HUES64 (cell line): ENCODE measurements around the gene TFAM.

Source experiments
- H3K27ac ChIP-seq: 2 replicates; pipeline ENCODE4 v1.7.0; 2013; ENCODE audit warnings: low read depth, low read length, inconsistent platforms
- H3K27me3 ChIP-seq: 2 replicates; pipeline ENCODE4 v1.6.1; 2013; ENCODE audit warnings: mild to moderate bottlenecking, low read length; ENCODE audit not compliant: insufficient read depth
- H3K36me3 ChIP-seq: 2 replicates; pipeline ENCODE4 v1.6.1; 2013; ENCODE audit warnings: mild to moderate bottlenecking, low read length; ENCODE audit not compliant: insufficient read depth
- H3K4me1 ChIP-seq: 2 replicates; pipeline ENCODE4 v1.6.1; 2013; ENCODE audit warnings: mild to moderate bottlenecking, low read length, moderate library complexity; ENCODE audit not compliant: insufficient read depth
- H3K4me3 ChIP-seq: 2 replicates; pipeline ENCODE4 v1.5.1; 2013; ENCODE audit warnings: mild to moderate bottlenecking, low read length, moderate library complexity
- H3K9ac ChIP-seq: 2 replicates; pipeline ENCODE4 v1.6.1; 2013; ENCODE audit warnings: mild to moderate bottlenecking, low read depth, low read length
- H3K9me3 ChIP-seq: 2 replicates; pipeline ENCODE4 v1.6.1; 2013; ENCODE audit warnings: low read depth, low read length; ENCODE audit not compliant: insufficient read depth
- WGBS: fragments of 150-250, 120-280 bp; methylation state at CpG from one replicate; pipeline ENCODE4 v1.1.7; 2013; ENCODE audit warnings: missing lambda C conversion rate; 5-methylcytosine and 5-hydroxymethylcytosine counted together

TFAM gene

DNA sequence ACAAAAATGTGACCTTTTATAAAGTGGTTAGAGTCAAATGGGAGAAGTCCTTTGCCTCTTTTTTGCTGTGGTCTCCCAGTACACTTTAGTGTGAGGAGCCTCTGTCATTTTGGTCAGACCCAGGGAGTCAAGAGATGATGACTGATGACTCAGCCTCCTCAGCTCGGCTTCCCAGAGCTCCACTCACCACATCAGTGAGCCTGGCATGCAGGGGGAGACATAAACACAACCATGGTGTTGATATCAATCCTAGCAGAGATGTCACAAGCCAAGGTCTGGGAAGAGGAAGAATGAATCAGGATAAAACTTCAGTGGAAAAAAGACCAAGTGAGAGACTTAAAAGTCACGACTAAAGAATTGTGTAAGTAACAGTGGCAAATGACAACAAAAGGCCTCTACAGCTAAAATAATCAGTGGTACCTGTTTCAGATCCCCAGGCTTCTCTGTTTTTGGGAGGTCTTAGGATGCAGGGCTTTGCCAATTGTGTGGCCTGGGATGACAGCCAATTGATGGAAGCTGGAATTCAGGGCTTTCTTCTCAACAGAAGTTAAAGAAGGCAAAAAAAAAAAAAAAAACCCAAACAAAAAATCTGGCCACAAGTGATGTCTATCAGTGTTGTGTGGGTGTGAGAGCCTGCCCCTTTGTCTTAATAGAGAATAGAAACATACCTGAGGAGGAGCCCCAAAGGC, 50.2 kb downstream of the TFAM start:
- Histone ChIP-seq H3K27me3 (no peaks in the 10 kb centered on the region), H3K4me3 (no peak overlapping the region), H3K9me3 (no peaks in the 10 kb centered on the region), H3K4me1 (peaks cover 14% of the 10 kb centered on the region), H3K27ac (0 out of 2 replicates have a peak overlapping the region, but pooled peaks have one; percentile 26), H3K9ac (no peak overlapping the region), H3K36me3 (no peaks in the 10 kb centered on the region)
- 53% methylated on average over 2 of the region's 2 CpGs for WGBS

DNA sequence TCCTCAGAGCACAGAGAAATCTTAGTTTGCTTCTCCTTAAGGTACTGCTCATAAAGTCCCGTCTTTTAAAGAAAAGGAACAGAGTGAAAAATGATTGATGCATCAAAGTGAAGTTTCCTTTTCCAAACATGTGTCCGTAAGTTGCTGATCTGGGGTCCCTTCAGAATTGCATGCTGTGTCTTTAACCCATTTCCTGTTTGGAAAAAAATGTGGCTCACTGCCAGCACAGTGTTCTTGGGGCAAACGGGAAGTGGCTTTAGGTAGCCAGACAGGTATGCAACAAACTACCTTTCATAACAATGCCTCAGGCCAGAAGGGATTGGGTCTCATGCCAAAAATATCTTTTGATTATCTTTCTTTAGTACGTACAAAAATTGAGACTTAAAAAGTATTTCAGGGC, 50.9 kb downstream of the TFAM start:
- 0 out of 2 replicates have a peak overlapping the region, but pooled peaks have one; percentile 26 for H3K27ac ChIP-seq
- 80% methylated on average over 4 of the region's 4 CpGs for WGBS
- H3K4me3 ChIP-seq = no peak overlapping the region

DNA sequence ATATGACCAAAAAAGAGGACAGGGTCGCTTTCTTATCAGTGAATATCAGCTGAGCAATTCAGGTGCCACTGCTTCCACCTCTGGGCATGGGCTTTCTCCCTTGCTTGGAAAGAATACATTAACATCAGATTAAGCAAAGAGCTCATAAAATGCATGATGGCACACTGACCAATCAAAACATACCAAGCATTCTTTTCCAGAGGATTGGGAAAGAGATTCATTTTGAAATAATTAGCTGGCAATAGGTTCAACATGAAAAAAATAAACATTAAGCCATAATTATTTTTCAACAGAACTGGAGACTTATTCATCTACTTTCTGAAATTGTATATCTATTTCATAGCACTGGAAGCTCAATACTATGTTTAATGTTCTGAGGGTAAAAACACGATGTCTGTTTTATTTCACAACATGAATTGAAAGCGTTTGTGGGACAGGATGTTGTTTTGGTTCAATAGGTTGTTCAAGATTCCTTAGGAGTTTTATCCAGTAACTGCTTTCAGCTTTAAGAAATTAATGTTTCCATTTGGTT, 53.2 kb downstream of the TFAM start:
- H3K4me3 ChIP-seq = no peak overlapping the region
- H3K9me3 ChIP-seq = no peaks in the 10 kb centered on the region
- H3K27me3 ChIP-seq = no peaks in the 10 kb centered on the region
- 93% methylated on average over 3 of the region's 3 CpGs for WGBS
- H3K36me3 ChIP-seq = no peaks in the 10 kb centered on the region
- H3K27ac ChIP-seq = no peak overlapping the region
- H3K4me1 ChIP-seq = peaks cover 14% of the 10 kb centered on the region
- no peak overlapping the region for H3K9ac ChIP-seq

More for the DNA sequence above, 50.9 kb downstream of the TFAM start:
- Histone ChIP-seq H3K9me3 (no peaks in the 10 kb centered on the region), H3K27me3 (no peaks in the 10 kb centered on the region), H3K36me3 (no peaks in the 10 kb centered on the region), H3K9ac (no peak overlapping the region), H3K4me1 (peaks cover 14% of the 10 kb centered on the region)

DNA sequence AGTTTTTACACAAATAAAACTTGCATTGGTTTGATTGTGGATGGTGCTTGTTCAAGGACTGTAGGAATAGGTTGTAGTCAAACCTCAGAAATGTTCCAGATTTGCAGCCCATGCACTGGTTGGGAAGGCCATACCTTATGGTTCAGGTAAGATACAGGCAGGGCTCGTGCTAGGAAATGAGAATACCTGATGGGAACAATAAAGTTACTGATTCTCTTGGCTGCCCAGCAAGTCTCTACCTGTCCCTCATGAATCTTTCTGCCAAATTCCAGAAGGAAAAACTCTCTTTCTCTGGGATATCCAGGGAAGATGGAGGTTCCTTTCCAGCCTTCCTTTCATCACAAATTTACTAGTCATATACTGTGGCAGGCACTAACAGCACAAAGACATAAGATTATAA, 53.8 kb downstream of the TFAM start:
- peaks cover 14% of the 10 kb centered on the region for H3K4me1 ChIP-seq
- WGBS = 79% methylated on average over 1 of the region's 1 CpG

DNA sequence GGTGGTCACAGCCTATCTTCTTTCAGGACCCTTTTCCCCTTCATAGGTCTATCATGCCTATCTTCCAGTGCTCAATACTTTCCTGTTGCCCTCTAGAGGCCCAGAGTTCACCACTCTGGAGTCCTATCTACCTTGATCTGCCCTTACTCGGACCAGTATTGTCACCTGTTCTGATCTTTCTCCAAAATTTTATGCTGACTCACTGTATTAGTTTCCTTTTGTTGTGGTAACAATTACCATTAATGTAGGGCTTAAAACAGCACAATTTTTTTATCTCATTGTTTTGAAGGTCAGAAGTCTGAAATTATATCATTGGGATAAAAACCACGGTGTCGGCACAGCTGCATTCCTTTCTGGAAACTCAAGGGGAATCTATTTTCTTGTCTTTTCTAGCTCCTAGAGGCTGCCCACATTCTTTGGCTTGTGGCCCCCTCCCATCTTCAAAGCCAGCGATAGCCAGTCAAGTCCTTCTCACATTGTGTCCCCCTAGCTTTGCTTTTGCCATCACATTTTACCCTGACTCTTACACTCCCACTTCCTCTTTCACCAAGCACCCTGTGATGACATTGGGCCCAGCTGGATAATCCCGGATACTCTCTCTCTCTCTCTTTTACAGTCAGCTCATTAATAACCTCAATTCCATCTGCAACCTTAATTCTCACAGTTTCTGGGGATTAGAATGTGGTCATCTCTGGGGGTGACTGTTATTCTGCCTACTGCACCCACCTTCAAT, 54.6 kb downstream of the TFAM start:
- Histone ChIP-seq H3K9ac (no peak overlapping the region), H3K27me3 (no peaks in the 10 kb centered on the region), H3K36me3 (no peaks in the 10 kb centered on the region), H3K27ac (no peak overlapping the region), H3K9me3 (no peaks in the 10 kb centered on the region), H3K4me3 (no peak overlapping the region), H3K4me1 (peaks cover 14% of the 10 kb centered on the region)
- WGBS = 95% methylated on average over 5 of the region's 5 CpGs

More for the DNA sequence above, 53.8 kb downstream of the TFAM start:
- no peaks in the 10 kb centered on the region for H3K27me3 ChIP-seq
- no peak overlapping the region for H3K9ac ChIP-seq
- H3K4me3 ChIP-seq = no peak overlapping the region
- H3K36me3 ChIP-seq = no peaks in the 10 kb centered on the region
- H3K9me3 ChIP-seq = no peaks in the 10 kb centered on the region
- no peak overlapping the region for H3K27ac ChIP-seq

DNA sequence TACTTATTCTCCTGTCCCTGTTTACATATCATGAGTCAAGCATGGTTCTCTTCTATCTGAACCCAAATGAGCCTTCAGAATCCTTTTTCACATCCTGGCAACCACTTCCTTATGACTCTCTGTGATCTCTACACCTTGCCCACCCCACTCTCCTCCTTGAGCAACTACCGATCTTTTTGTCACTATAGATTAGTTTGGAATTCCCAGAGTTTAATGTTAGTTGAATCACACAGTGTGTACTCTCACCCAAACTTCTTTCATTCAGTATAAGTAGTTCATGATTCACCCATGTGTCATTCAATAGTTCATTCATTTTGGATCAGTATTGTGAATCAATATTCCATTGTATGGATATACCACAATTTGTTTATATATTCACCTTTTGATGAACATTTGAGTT, 55.3 kb downstream of the TFAM start:
- Histone ChIP-seq H3K9ac (no peak overlapping the region), H3K9me3 (no peaks in the 10 kb centered on the region), H3K27ac (no peak overlapping the region), H3K27me3 (no peaks in the 10 kb centered on the region), H3K4me1 (peaks cover 9% of the 10 kb centered on the region), H3K36me3 (no peaks in the 10 kb centered on the region), H3K4me3 (no peak overlapping the region)
- WGBS = 0% methylated on average over 1 of the region's 1 CpG

DNA sequence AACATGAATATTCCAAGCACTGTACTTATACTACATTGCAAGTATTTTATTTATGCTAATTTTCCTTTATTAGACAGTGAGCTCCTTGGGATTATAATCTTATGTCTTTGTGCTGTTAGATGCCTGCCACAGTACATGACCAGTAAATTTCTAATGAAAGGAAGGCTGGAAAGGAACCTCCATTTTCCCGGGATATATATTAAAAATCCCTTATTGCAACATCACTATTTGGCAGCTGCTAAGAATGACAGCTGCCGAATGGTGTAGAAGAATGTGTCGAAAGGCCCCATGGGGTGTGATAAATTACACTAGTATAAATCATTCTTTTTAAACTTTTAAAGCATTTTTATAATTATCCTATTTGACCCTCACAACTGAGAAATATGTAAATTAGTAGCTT, 59.1 kb downstream of the TFAM start:
- Histone ChIP-seq H3K9ac (no peak overlapping the region), H3K9me3 (peaks cover 8% of the 10 kb centered on the region), H3K36me3 (no peaks in the 10 kb centered on the region), H3K27ac (no peak overlapping the region), H3K4me1 (no peaks in the 10 kb centered on the region), H3K27me3 (no peaks in the 10 kb centered on the region), H3K4me3 (no peak overlapping the region)
- no CpG with 5 or more reads among the region's 3 CpGs for WGBS

DNA sequence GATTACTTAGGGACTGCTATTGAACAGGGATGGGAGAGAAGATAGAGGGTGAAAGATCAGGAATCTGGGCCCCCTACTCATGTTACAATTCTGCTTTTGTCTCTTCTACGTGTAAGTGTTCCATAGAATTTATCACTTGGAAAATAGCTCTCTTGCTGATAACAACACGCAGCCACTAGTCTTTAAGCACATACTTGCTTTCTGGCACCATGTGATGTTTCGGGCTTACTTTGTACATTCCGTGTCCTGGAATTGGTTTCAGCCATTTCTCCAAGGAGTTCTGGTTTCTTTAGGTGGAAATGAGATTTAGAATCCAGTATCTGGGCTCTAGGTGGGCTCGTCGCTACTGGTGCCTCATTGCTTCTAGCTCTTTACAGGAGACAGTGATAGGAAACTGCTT, 59.7 kb downstream of the TFAM start:
- Histone ChIP-seq H3K9ac (no peak overlapping the region), H3K36me3 (no peaks in the 10 kb centered on the region), H3K27ac (no peak overlapping the region), H3K27me3 (no peaks in the 10 kb centered on the region), H3K4me3 (no peak overlapping the region), H3K9me3 (peaks cover 8% of the 10 kb centered on the region), H3K4me1 (no peaks in the 10 kb centered on the region)
- 86% methylated on average over 6 of the region's 6 CpGs for WGBS

DNA sequence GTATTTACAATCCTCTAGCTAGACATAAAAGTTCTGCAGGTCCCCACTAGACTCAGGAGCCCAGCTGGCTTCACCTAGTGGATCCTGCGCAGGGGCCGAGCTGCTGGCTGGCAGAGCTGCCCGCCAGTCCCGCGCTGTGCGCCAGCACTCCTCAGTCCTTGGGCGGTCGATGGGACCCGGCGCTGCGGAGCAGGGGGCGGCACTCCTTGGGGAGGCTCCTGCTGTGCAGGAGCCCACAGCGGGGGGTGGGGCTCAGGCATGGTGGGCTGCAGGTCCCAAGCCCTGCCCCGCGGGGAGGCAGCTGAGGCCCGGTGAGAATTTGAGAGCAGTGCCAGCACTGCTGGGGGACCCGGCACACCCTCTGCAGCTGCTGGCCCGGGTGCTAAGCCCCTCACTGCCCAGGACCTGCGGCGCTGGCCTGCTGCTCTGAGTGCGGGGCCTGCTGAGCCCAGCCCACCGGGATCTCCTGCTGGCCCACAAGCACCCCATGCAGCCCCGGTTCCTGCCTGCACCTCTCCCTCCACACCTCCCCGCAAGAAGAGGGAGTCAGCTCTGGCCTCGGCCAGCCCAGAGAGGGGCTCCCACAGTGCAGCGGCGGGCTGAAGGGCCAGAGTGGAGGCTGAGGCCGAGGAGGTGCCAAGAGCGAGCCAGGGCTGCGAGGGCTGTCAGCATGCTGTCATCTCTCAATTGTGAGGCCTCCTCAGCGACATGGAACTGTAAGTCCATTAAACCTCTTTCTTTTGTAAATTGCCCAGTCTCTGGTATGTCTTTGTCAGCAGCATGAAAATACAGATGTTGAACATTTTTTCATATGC, 63.1 kb downstream of the TFAM start:
- H3K27me3 ChIP-seq = no peaks in the 10 kb centered on the region
- no peaks in the 10 kb centered on the region for H3K36me3 ChIP-seq
- H3K27ac ChIP-seq = no peak overlapping the region
- 97% methylated on average over 31 of the region's 31 CpGs for WGBS
- H3K9me3 ChIP-seq = peaks cover 8% of the 10 kb centered on the region
- no peak overlapping the region for H3K9ac ChIP-seq
- H3K4me3 ChIP-seq = no peak overlapping the region
- H3K4me1 ChIP-seq = no peaks in the 10 kb centered on the region
